NCI-H146 treated with DMSO at 0.1 percent for 48 hours (cell line): ENCODE data around the gene MYO1B.

ENCODE experiments used
- DNase-seq: peaks from one replicate; lab custom pipeline; 2025; ENCODE audit not compliant: unreplicated experiment; lab: John Stamatoyannopoulos, UW

MYO1B gene

DNA sequence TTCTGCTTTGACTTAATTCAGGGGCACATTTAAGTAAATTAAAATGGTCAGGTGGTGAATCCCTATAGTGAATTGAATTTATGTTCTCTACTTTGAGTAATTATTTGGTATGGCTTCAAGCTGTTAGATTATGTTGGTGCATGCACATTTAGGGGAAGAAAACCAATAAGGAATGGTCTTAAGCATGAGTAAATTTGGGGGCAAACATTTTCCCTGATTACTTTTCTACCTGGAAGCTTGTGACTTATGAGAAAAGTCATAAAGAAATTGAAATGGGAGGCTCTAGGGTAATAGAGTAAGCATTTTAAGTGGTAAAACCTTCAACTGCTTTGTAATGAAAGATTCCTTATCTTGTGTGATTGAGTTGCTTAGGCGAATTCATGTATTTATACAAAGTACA lies 112.5 kb downstream of the MYO1B start:
- no peak for DNase-seq

DNA sequence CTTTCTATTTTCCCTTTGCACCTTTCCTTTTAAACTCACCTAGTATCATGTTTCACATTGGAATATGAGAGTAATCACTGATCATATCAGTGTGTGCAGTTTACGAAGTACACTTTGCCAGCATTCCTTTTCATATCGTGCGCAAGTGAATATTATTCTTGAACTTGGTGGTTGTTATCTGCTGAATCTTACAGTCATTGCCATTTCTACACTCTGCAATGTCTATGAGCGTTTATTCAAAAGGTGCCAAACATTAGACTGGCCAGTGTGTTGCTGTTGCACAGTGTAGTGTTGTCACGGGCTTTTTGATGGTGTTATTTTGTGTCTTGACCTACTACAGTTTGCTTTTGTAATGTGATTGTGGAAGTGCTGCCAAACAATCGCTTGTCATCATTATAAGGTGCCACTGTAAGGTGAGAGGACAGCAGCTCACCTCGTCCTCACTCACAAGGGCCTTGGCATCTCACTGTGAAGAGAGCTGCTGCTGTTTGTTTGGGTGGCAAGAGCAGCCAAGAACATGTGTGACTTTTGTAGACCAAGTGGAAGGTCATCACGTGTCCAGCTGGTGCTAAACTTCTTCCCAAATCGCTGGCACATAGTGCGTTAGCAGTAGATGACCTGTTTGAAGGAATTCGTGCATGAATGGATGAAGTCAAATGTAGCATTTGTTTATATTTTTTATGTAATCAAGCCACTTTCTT lies 113.3 kb downstream of the MYO1B start:
- DNase-seq, result no peak

DNA sequence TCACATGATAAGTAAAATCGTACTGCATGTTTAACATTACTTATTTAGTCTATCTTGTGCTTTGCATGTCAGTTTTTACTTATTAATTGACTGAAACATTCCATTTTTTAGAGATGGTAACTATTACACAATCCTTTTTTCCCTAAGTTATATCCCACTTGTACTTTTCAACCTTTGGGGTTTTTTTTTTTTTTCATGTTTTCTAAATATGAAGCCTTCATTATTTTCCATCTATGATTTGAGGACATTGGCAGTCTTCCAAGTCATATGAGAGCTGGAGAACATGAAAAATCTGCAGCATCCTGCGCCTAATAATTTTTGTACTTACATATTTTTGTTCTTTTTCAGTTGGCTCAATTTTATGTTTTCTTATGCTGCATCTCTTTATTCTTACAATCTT lies 113.9 kb downstream of the MYO1B start:
- no peak for DNase-seq

DNA sequence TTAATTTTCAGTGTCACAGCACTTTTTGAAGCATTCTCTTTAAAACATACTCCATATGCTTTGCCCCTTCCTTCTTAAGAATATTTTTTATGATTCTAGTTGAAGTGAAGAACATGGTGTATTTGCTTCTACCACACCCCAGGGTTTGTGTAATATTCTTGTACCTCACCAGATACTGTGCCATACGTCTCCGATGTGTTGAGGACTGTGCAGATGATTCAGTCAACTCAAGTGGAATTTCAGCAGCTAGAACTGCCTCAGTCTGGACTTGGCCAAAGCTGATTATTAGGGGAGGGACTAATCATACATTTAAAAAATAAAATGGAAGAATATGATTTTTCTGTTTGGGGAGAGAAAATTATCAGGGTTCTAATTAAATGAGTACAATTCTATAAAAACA lies 115.7 kb downstream of the MYO1B start:
- no peak for DNase-seq

DNA sequence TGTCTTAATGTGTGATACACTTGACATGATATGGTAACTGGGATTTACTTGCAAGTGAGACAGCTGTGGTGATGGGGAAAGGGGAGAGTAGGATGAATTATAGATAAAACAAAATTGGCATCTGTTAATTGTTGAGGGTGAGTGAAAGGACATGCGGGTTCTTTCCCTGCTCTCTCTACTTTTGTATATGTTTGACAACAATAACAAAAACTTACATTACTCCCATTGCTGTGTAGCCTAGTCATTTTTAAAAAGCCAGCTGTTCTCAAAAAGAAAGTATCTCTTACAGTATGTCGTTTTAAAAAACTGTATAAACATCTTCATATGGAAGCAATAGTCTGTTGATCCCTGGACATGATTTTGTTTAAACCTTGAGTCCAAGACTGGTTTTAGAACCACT lies 117.6 kb downstream of the MYO1B start:
- no peak for DNase-seq

DNA sequence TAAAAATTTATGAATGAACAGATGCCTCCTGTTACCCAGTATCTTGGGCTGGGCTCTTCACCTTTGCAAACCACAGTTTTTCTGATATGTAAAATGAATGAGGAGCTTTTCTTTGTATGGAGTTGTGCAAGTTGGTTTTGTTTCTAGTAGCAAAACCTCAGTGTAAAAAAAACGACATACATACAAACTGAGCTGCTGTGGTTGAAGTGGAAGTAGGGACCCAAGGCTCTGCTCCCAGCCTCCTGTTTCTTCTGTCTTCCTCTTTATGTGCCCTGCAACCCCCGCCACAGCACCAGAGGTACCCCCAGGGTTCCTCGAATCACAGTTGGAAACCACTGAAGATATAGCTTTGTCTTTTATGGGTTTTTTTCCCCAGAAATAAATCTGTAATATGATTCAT lies 118.1 kb downstream of the MYO1B start:
- DNase-seq, result no peak

DNA sequence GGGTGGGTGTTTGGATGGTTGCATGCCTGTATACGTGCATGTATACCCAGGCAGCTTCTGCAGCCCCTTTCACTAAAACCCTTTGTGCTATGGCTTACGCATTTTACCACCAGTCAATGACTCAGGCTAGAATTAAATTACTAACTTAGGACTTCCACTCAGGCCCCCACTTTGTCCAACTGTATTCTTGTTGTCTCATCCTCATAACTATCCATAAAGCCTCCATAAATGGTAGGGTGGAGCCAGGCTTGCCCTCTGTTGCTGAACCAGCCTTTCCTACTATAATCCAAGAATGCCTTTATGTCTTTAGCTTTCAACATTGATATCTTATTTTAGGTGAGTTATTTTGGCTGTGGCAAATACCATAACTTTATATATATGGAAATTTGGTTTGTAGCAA lies 119.9 kb downstream of the MYO1B start:
- DNase-seq, result no peak

DNA sequence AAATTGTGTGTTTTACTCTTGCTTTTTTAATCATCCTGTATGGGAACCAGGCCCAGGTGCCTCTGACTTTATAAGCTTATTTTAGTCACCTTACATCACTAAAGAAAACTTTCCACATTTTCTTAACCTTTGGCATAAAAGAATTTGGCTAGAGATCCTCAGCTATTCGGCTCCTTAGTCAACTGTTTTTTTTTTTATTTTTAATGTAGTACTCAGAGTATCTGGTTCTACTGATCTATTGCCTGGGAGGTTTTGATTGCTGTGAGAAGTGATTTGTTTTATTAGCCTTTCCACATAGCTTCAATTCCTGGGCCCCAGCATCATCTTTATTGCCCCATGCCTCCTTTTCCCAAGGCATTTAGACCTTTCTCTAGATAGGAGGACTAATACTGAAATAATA lies 121.0 kb downstream of the MYO1B start:
- no peak for DNase-seq

DNA sequence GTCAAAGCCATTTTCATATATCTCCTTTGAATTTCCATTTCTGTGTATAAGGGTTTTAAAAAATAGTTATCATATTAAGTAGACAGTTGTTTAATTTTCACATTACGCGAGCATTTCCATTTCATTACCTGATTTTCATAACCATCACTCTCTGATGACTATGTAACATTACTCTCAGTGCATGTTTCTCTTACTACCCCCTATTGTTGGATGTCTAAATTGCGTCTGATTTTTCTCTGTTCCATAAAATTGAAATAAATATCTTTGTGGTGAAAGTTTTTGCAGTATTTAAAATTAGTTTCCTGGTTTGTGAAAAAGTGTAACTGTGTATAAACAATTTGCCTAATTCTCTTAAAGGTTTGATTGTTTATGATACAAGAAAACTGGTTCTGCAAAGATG lies 123.8 kb downstream of the MYO1B start:
- DNase-seq, result no peak

DNA sequence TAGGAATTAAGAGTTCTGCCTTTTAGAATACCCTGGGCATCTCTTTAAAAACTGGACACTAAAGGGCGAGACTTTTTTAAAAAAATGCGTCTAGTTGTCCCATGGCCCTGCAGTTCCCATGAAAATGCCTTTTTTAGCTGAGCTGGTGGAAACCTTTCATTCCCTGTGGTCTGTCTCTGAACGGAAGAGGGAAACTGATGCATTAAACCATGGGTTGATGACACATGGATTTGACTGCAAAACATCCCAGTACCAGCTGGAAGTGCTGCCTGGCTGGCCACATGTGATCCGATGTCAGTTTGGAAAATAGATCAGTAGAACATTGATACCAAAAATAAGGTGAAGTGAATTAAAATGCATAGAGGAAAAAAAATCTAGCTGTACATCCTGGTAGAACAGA lies 129.2 kb downstream of the MYO1B start:
- no peak for DNase-seq

DNA sequence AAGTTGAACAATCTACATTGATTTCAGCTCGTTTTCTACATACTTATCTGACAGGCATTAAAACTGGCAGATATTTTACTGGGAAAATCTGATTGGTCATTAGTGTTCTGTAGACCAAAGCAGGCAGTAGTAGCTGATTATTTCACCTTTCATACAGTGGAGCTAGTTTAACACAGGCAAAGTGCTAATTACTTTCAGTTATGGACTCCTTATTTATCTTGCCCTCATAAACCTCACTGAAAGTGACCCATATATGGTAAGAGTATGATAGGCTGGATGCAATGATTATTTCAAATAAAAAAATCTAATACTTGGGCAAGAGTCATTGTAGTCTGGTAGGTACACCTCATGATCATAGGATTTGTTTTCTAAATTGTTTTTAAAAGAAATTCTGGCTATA lies 129.7 kb downstream of the MYO1B start:
- no peak for DNase-seq

DNA sequence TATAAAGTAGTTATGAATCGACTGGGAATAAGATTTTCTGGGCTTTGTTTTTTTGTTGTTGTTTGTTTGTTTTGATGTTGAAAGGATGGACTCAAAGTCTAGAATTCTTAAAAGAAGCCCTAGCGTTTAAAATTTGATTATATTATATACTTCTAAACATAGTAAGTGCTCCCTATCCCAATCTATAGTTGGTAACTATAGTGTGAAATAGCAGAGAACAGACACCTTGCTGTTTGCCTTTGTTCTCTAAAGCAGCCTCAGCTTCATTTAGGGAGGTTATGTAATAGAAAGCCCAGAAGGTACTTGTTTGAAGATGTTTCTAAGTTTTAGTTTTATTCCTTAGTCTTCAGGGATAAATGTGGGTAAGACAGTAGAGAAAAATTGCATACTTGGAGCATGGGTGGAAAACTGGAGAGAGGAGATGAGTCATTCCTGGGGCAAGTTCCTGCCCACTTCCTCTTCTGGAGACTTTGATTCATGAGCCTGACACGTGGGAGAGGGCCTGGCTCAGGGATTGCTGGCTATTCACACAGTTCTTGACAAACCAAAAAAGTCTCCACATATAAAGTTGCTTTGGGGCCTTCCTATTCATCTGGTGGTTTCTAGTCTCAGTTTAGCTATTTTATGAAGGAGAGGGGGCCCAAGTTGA lies 131.9 kb downstream of the MYO1B start:
- DNase-seq, result no peak

DNA sequence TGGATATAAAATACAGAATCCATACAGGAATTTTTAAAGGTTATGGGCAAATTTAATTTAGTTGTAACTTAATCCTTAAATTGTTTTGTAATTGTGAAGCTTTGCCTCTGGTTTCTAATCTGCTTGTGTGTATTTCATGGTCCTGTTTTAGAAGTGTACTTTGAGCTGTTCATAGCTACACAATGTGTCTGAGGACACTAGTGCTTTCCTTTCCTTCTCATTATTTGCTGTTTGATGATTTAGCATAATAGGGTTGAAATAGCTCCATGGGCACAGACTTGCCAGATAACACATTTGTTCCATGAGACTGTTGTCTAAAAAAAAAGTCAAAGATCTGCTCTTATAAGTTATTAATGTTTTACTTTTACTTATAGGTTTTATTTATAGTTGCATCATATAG lies 134.2 kb downstream of the MYO1B start:
- no peak for DNase-seq

DNA sequence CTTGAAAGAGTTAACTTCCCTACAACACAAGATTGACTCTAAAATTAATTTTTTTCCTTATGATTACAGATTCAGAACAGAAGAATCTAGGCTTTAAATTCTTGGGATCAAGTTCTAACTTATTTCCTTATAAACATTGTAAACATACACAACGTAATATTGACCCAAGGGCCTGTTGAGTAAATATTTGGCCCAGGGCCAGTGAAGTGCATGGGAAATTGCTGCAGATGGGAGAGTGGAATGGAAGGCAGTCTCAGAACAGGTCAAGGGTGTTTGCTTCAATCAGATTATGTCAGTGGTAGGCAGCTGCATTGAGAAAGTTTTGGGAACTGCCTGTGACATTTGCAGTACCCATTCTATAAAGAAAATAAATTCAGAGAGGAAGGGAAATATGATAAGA lies 137.6 kb downstream of the MYO1B start:
- no peak for DNase-seq

DNA sequence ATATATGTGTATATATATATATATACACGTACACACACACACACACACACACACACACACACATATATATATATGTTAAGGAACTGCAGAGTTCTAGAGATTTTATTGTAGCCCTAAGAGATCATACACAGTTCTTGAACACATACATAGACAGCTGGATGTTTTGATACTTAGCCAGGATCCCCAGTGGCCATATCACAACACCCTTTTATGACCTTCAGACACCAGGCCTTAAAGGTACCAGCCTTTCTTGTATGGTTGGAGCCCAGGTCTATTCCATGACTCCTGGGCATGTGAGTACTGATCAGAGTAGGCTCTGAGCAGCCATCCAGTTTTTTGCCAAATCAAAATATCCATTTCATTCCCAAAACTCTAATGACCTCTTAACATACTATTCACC lies 138.3 kb downstream of the MYO1B start:
- DNase-seq, result no peak

DNA sequence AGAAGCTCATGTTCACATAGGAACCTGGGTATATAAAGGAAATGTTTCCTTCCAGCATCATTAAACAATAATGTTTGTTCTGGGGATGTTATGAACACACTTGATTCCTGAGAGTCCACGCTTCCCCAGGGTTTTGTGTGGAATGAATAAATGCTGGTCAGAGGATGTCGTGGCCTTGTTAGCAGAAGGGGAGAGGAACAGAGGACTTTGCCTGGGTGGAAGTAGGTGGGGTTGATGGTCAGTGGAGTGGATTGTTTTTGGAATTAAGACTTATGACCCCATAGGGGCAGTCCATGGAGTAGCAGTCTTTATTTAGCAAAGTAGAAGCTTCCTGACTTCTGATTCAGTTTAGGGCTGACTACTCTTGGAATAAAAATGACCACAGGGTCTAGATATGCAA lies 139.6 kb downstream of the MYO1B start:
- no peak for DNase-seq

DNA sequence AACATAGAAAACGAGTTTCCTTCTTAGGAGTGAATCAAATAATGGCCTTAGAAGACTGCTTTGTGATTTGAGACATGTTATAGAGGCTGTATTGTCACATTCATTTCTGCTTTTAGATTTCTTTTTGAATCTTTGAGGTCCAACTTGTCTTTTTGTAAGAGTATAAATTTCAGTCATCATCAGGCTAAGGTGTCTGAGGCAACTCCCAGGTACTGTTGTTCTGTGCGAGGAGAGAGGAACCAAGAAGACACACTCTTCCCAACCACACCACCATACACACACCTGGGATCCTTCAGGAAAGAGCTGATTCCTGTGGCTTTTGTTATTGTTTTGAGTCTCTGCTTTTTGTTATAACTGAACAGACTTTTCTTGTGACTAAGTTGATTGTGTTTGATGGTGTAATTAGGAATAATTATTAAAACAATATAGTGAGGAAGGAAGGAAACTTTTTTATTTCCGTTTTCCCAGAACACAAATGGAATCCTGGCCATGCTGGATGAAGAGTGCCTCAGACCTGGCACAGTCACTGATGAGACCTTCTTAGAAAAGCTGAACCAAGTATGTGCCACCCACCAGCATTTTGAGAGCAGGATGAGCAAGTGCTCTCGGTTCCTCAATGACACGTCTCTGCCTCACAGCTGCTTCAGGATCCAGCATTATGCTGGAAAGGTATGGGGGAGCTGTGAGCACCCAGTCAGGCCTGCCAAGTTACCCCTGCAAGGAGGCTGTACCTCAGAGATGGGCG lies 140.4 kb downstream of the MYO1B start:
- DNase-seq, result no peak

DNA sequence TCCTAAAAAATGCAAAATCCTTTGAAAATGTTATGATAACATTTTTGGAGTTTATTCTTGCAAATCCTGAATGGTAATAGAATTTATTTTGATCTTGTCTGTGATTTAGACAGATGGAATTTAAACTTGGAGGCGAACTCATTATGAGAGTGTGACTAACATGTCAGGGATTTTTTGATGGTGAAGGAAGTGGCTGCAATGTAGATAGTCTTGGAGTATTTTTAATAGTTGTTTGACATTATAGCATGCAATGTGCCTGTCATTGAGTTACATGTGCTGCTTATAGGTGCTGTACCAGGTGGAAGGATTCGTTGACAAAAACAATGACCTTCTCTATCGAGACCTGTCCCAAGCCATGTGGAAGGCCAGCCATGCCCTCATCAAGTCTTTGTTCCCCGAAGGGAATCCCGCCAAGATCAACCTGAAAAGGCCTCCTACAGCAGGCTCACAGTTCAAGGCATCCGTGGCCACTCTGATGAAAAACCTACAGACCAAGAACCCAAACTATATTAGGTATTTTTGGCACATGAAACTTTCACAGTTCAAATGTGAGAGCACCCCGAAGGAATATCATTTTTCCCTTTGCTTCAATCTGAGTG lies 141.8 kb downstream of the MYO1B start:
- DNase-seq, result no peak

DNA sequence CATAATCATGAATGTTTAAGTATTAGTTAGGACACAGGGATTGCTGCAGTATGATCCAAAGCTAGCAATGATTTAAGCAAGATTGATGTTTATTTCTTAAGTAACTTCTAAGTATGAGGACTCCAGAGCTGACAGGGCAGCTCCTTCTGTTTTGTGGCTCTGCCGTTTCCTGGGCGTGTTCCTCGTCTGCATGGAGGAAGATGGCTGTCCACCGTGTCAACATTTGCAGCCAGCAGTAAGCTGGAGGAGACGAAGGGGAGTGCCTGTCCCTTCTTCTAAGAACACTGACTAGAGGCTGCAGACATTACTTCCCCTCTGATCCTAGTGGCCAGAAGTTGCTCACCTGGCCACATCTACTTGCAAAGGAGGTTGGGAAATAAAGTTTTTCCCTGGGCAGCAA lies 144.1 kb downstream of the MYO1B start:
- DNase-seq, result no peak

DNA sequence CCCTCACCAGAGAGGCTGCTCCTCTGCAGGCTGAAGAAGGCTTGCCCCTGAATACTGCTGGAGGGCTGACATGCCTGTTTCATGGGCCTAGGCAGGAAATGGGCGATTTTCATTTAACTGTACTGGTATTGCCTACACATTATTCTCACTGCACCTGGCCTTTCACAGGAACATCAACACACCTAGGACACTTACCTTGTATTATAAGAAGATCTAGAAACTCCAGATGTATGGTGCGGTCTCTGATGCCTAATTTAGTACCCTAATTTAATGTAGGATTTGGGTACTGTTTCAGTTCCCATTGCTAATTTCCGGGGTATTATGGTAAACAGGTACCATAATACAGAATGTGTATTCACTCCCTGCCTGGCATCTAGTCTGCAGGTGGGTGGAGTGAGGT lies 146.0 kb downstream of the MYO1B start:
- DNase-seq, result no peak

DNA sequence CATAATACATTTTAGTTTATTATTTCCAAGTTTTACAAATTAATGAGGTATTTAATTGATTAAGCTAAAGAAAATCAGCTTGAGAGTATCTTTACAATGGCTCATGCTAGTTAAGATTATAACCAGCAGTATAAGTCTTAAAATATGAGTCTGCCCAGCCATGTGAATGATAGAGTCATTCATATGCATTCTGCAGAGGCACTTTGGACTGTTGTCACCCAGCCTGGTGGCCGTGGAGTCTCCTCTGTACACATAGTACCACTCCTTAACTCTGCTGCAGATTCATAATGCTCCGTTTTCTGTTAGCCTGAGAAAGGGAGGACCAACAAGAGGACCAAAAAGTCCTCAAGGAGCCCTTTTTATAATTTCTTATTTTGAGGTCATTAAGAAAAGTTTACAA lies 148.8 kb downstream of the MYO1B start:
- no peak for DNase-seq

DNA sequence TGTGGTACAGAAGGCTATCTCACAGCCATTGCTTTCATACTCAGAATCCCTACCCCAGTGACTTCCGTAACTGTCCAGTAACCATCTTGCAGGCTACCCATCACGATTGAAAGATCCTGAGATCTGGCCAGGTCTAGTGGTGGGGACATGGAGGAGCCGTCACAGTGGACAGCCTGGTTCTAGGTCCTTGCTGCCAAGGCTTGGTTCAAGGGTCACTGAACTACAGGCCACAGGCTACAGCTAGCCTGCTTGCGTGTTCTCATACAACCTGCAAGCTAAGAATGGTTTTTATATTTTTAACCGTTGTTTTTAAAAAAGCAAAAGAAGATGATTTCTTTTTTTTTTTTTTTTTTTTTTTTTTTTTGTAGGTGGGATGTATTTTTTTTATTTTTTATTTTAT lies 151.6 kb downstream of the MYO1B start:
- no peak for DNase-seq
